Panc1 (cell line): ENCODE results near the gene DST. TPM values are rescaled to one million over a fixed set of nuclear protein-coding genes. Genes with fewer than 3 reads are reported as not detected.

ENCODE experiments used
- ATAC-seq: fragments of 200-7000 bp; cut with Tn5 transposase; 2 replicates; pipeline ENCODE4 v1.9.1; 2020; ENCODE audit warnings: mild to moderate bottlenecking, moderate library complexity
- BruUV-seq: library from RNA; stranded (reverse); fragments of 400-500 nt; replicated peaks from 2 replicates; lab custom pipeline; 2021; lab: Mats Ljungman, UMichigan
- CTCF ChIA-PET: fragments of 300-600 bp; sonication (Branson Sonifier 250); formaldehyde crosslinking; loops from one replicate; lab custom pipeline; 2022; ENCODE audit warnings: antibody characterized with exemption; lab: Charles Lee
- POLR2A ChIA-PET: fragments of 300-600 bp; sonication (Branson Sonifier 250); formaldehyde crosslinking; loops from one replicate; lab custom pipeline; 2022; ENCODE audit warnings: antibody characterized with exemption; lab: Charles Lee
- DNase-seq: peaks from one replicate; pipeline ENCODE4 v3.0.0-alpha.2; 2010; ENCODE audit warnings: low read depth, low spot score
- H3K27ac ChIP-seq: 2 replicates; pipeline ENCODE4 v1.5.1; 2011; ENCODE audit warnings: mild to moderate bottlenecking, low read length, inconsistent platforms
- H3K27me3 ChIP-seq: fragments of 200-500 bp; sonication (Bioruptor generic); 2 replicates; pipeline ENCODE4 v1.6.0; 2014; ENCODE audit warnings: low read length, inconsistent platforms; ENCODE audit not compliant: control insufficient read depth, insufficient read depth
- H3K36me3 ChIP-seq: fragments of 200-500 bp; sonication (Bioruptor generic); 2 replicates; pipeline ENCODE4 v1.5.1; 2014; ENCODE audit warnings: inconsistent platforms, mild to moderate bottlenecking, low read length, moderate library complexity; ENCODE audit not compliant: control insufficient read depth, insufficient read depth
- H3K4me1 ChIP-seq: 2 replicates; pipeline ENCODE4 v1.5.1; 2011; ENCODE audit warnings: inconsistent platforms, mild to moderate bottlenecking, low read length, moderate library complexity; ENCODE audit not compliant: control insufficient read depth, insufficient read depth
- H3K4me3 ChIP-seq, 2 experiments: 2 replicates each; pipeline ENCODE4 v1.5.1; 2011 to 2012; ENCODE audit warnings: low read depth in 2 of 2, low read length in 2 of 2, mild to moderate bottlenecking in 2 of 2, inconsistent platforms in 1 of 2, moderate library complexity in 1 of 2
- H3K9me3 ChIP-seq: fragments of 200-500 bp; sonication (Bioruptor generic); 2 replicates; pipeline ENCODE4 v1.5.1; 2014; ENCODE audit warnings: low read depth, mild to moderate bottlenecking, inconsistent platforms, low read length, moderate library complexity; ENCODE audit not compliant: control insufficient read depth, insufficient read depth
- CTCF ChIP-seq: fragments of 450-650 bp; IDR thresholded peaks from 2 replicates; pipeline ENCODE4 v1.5.1; 2017; ENCODE audit warnings: mild to moderate bottlenecking
- POLR2AphosphoS5 ChIP-seq: IDR thresholded peaks from 2 replicates; pipeline ENCODE4 v1.6.1; 2012; ENCODE audit warnings: mild to moderate bottlenecking, low read depth, low read length, moderate library complexity
- REST ChIP-seq, 2 experiments: IDR thresholded peaks; 2 replicates each; pipeline ENCODE4 v1.6.1; 2011 to 2012; ENCODE audit warnings: low read depth in 2 of 2, control low read depth in 1 of 2, low read length in 1 of 2, mild to moderate bottlenecking in 1 of 2, moderate library complexity in 1 of 2; ENCODE audit not compliant: insufficient read depth in 1 of 2
- SIN3A ChIP-seq: IDR thresholded peaks from 2 replicates; pipeline ENCODE4 v1.6.1; 2012; ENCODE audit warnings: low read depth, mild to moderate bottlenecking, low read length, moderate library complexity, borderline replicate concordance; ENCODE audit not compliant: insufficient read depth
- TCF7L2 ChIP-seq: IDR thresholded peaks from 2 replicates; pipeline ENCODE4 v1.6.1; 2011; ENCODE audit warnings: mild to moderate bottlenecking, low read depth, low read length, inconsistent platforms
- in situ Hi-C: cut with HindIII; loops from 2 replicates; pipeline ENCODE4 v1.10.0; 2016; ENCODE audit warnings: low sequenced_read_pairs, low pct_unique_long_range_greater_than_20kb
- intact Hi-C: fragments of 100-400 bp; cut with micrococcal nuclease; formaldehyde crosslinking; loops from one replicate; pipeline ENCODE4 v1.10.0; 2022; ENCODE audit not compliant: unreplicated experiment
- total RNA-seq: library from RNA; stranded (reverse); gene quantifications from one replicate; pipeline ENCODE4 v1.2.1, GENCODE V29; 2021; ENCODE audit not compliant: unreplicated experiment

DST gene
- total RNA-seq, 1 experiment from 2014 or later: 230 TPM

GRCh38 chr6:56483929-56484328, 158.8 kb downstream of the DST start:
- Histone ChIP-seq H3K27ac (no peak overlapping the region), H3K4me3 (no peak overlapping the region), H3K36me3 (peaks cover 63% of the 10 kb centered on the region), H3K4me1 (no peaks in the 10 kb centered on the region), H3K9me3 (no peaks in the 10 kb centered on the region), H3K27me3 (no peaks in the 10 kb centered on the region)
- in situ Hi-C loops (no loop called here), intact Hi-C loops (no loop called here)
- ATAC-seq (no peak), DNase-seq (no peak)
- TF ChIP-seq SIN3A: no peak
- no peak for TF ChIP-seq CTCF
- TF ChIP-seq TCF7L2: no peak
- no peak for TF ChIP-seq POLR2AphosphoS5
- no peak for TF ChIP-seq REST (IDR thresholded peaks at IDR 0.05; ENCODE audit: insufficient read depth in 1 of 2, low read depth in 2 of 2, low read length in 1 of 2)
- BruUV-seq: no TSS peak
- ChIA-PET CTCF (no interaction called here), POLR2A (no interaction called here)

GRCh38 chr6:56482525-56482924, 160.2 kb downstream of the DST start:
- TF ChIP-seq SIN3A (no peak), REST (IDR thresholded peaks at IDR 0.05; ENCODE audit: insufficient read depth in 1 of 2, low read depth in 2 of 2, low read length in 1 of 2) (no peak), CTCF (no peak), POLR2AphosphoS5 (no peak), TCF7L2 (no peak)
- BruUV-seq: no TSS peak
- DNase-seq (no peak), ATAC-seq (no peak)
- ChIA-PET CTCF (no interaction called here), POLR2A (no interaction called here)
- in situ Hi-C loops: no loop called here
- Histone ChIP-seq H3K27me3 (no peaks in the 10 kb centered on the region), H3K4me3 (no peak overlapping the region), H3K9me3 (no peaks in the 10 kb centered on the region), H3K4me1 (no peaks in the 10 kb centered on the region), H3K27ac (no peak overlapping the region), H3K36me3 (peaks cover 56% of the 10 kb centered on the region)
- intact Hi-C loops: no loop called here
